ENCODE results near the gene VWCE.

The VWCE gene

DNA sequence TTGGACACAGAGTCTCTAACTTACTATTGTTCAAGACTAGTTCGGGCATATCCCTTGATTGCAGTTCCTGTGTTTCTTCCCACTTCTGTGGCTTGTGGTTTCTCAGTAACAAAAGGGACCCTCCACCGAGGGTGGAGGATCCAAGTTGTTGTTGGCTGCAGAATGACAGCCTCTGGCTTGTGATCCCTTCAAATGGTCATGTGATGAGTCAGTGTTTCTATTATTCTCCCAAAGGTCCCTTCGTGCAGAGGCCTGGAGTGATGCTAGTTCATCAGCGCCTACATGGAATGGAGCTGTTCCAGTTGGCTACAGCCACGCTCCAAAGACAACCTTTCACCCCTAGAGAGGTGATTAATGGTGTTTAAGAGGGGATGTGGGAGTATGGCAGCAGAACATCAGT is 2.6 kb upstream of the VWCE start:
- TF ChIP-seq TCF4 (CRISPR knock-in tag; IDR thresholded peaks at IDR 0.05; ENCODE audit: borderline replicate concordance) (no peak), ZFP3 (CRISPR knock-in tag; IDR thresholded peaks at IDR 0.05) (no peak), CSDC2 (CRISPR knock-in tag; IDR thresholded peaks at IDR 0.05) (no peak), RARB (CRISPR knock-in tag; IDR thresholded peaks at IDR 0.05) (no peak), ZFP30 (CRISPR knock-in tag; IDR thresholded peaks at IDR 0.05) (no peak), ARNTL (CRISPR knock-in tag; IDR thresholded peaks at IDR 0.05; ENCODE audit: borderline replicate concordance, low read depth) (no peak), BACH2 (CRISPR knock-in tag; IDR thresholded peaks at IDR 0.05; ENCODE audit: borderline replicate concordance) (no peak), PPARA (CRISPR knock-in tag; IDR thresholded peaks at IDR 0.05; ENCODE audit: borderline replicate concordance) (no peak), ZNF8 (CRISPR knock-in tag; IDR thresholded peaks at IDR 0.05) (no peak), ZNF565 (CRISPR knock-in tag; conservative IDR thresholded peaks at IDR 0.05; ENCODE audit: low read depth) (no peak), OSR1 (CRISPR knock-in tag; IDR thresholded peaks at IDR 0.05) (no peak), TOX (CRISPR knock-in tag; IDR thresholded peaks at IDR 0.05; ENCODE audit: borderline replicate concordance) (no peak), GLIS3 (CRISPR knock-in tag; IDR thresholded peaks at IDR 0.05) (no peak)
- TF ChIP-seq, protein P1, sequence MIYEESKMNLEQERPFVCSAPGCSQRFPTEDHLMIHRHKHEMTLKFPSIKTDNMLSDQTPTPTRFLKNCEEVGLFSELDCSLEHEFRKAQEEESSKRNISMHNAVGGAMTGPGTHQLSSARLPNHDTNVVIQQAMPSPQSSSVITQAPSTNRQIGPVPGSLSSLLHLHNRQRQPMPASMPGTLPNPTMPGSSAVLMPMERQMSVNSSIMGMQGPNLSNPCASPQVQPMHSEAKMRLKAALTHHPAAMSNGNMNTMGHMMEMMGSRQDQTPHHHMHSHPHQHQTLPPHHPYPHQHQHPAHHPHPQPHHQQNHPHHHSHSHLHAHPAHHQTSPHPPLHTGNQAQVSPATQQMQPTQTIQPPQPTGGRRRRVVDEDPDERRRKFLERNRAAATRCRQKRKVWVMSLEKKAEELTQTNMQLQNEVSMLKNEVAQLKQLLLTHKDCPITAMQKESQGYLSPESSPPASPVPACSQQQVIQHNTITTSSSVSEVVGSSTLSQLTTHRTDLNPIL (CRISPR knock-in tag; IDR thresholded peaks at IDR 0.05; ENCODE audit: low read depth): no peak
- TF ChIP-seq, protein P2, sequence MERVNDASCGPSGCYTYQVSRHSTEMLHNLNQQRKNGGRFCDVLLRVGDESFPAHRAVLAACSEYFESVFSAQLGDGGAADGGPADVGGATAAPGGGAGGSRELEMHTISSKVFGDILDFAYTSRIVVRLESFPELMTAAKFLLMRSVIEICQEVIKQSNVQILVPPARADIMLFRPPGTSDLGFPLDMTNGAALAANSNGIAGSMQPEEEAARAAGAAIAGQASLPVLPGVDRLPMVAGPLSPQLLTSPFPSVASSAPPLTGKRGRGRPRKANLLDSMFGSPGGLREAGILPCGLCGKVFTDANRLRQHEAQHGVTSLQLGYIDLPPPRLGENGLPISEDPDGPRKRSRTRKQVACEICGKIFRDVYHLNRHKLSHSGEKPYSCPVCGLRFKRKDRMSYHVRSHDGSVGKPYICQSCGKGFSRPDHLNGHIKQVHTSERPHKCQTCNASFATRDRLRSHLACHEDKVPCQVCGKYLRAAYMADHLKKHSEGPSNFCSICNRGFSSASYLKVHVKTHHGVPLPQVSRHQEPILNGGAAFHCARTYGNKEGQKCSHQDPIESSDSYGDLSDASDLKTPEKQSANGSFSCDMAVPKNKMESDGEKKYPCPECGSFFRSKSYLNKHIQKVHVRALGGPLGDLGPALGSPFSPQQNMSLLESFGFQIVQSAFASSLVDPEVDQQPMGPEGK (CRISPR knock-in tag; IDR thresholded peaks at IDR 0.05; ENCODE audit: borderline replicate concordance): no peak
- TF ChIP-seq, protein P3, sequence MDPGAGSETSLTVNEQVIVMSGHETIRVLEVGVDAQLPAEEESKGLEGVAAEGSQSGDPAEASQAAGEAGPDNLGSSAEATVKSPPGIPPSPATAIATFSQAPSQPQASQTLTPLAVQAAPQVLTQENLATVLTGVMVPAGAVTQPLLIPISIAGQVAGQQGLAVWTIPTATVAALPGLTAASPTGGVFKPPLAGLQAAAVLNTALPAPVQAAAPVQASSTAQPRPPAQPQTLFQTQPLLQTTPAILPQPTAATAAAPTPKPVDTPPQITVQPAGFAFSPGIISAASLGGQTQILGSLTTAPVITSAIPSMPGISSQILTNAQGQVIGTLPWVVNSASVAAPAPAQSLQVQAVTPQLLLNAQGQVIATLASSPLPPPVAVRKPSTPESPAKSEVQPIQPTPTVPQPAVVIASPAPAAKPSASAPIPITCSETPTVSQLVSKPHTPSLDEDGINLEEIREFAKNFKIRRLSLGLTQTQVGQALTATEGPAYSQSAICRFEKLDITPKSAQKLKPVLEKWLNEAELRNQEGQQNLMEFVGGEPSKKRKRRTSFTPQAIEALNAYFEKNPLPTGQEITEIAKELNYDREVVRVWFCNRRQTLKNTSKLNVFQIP (CRISPR knock-in tag; IDR thresholded peaks at IDR 0.05; ENCODE audit: borderline replicate concordance, low read depth): no peak
- TF ChIP-seq, protein P4, sequence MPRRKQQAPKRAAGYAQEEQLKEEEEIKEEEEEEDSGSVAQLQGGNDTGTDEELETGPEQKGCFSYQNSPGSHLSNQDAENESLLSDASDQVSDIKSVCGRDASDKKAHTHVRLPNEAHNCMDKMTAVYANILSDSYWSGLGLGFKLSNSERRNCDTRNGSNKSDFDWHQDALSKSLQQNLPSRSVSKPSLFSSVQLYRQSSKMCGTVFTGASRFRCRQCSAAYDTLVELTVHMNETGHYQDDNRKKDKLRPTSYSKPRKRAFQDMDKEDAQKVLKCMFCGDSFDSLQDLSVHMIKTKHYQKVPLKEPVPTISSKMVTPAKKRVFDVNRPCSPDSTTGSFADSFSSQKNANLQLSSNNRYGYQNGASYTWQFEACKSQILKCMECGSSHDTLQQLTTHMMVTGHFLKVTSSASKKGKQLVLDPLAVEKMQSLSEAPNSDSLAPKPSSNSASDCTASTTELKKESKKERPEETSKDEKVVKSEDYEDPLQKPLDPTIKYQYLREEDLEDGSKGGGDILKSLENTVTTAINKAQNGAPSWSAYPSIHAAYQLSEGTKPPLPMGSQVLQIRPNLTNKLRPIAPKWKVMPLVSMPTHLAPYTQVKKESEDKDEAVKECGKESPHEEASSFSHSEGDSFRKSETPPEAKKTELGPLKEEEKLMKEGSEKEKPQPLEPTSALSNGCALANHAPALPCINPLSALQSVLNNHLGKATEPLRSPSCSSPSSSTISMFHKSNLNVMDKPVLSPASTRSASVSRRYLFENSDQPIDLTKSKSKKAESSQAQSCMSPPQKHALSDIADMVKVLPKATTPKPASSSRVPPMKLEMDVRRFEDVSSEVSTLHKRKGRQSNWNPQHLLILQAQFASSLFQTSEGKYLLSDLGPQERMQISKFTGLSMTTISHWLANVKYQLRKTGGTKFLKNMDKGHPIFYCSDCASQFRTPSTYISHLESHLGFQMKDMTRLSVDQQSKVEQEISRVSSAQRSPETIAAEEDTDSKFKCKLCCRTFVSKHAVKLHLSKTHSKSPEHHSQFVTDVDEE (CRISPR knock-in tag; IDR thresholded peaks at IDR 0.05): no peak
- no peak for ATAC-seq

DNA sequence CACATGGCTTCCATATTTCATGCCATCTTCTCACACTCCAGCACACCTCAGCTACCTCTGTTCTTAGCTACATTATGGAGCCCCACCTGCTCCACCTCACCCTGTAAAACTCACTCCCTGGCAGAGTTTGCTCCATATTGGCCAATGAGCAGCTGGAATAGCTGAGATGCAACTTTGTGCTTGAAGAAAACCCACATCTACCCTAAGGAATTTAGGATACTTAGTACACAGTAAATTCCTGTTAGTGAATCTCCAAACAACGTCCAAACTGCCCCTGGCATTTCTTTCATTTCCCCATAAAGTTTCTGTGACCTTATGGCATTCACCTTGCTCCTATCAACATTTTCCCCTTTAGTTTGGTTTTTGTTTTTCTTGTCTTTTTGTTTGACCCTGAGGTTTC is 2.2 kb upstream of the VWCE start:
- TF ChIP-seq GLIS3 (CRISPR knock-in tag; IDR thresholded peaks at IDR 0.05) (no peak), ZFP3 (CRISPR knock-in tag; IDR thresholded peaks at IDR 0.05) (no peak), TCF4 (CRISPR knock-in tag; IDR thresholded peaks at IDR 0.05; ENCODE audit: borderline replicate concordance) (no peak), RARB (CRISPR knock-in tag; IDR thresholded peaks at IDR 0.05) (no peak), OSR1 (CRISPR knock-in tag; IDR thresholded peaks at IDR 0.05) (no peak), TOX (CRISPR knock-in tag; IDR thresholded peaks at IDR 0.05; ENCODE audit: borderline replicate concordance) (no peak), ZC3H10 (CRISPR knock-in tag; IDR thresholded peaks at IDR 0.05) (no peak)
- TF ChIP-seq, protein P4 (CRISPR knock-in tag; IDR thresholded peaks at IDR 0.05): no peak
- ATAC-seq: no peak

DNA sequence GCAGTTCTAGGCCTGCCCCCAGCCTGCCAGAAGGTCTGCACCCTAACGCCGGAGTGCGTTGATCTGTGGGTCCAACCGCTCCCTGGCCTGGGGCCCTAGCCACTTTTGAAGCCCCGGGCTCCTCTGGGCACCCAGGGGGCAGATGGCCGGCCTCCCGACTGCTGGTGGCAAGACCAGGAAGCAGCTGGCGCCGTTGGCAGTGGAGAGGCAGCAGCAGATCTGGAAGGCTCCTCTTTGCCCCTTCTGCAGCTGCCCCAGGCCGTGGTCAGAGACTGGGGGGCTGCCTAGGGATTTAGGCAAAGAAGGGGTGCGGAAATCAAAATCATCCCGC is 445 bp upstream of the VWCE start:
- ATAC-seq: no peak
- no peak for TF ChIP-seq PPARA (CRISPR knock-in tag; IDR thresholded peaks at IDR 0.05; ENCODE audit: borderline replicate concordance)
- TF ChIP-seq ZFP3 (CRISPR knock-in tag; IDR thresholded peaks at IDR 0.05): no peak
- TF ChIP-seq SNAI2 (CRISPR knock-in tag; IDR thresholded peaks at IDR 0.05): no peak
- TF ChIP-seq, protein P4 (CRISPR knock-in tag; IDR thresholded peaks at IDR 0.05): no peak
- no peak for TF ChIP-seq ZNF8 (CRISPR knock-in tag; IDR thresholded peaks at IDR 0.05)
- TF ChIP-seq ZNF70 (CRISPR knock-in tag; IDR thresholded peaks at IDR 0.05): no peak
- TF ChIP-seq, protein P5, sequence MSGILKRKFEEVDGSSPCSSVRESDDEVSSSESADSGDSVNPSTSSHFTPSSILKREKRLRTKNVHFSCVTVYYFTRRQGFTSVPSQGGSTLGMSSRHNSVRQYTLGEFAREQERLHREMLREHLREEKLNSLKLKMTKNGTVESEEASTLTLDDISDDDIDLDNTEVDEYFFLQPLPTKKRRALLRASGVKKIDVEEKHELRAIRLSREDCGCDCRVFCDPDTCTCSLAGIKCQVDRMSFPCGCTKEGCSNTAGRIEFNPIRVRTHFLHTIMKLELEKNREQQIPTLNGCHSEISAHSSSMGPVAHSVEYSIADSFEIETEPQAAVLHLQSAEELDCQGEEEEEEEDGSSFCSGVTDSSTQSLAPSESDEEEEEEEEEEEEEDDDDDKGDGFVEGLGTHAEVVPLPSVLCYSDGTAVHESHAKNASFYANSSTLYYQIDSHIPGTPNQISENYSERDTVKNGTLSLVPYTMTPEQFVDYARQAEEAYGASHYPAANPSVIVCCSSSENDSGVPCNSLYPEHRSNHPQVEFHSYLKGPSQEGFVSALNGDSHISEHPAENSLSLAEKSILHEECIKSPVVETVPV (CRISPR knock-in tag; IDR thresholded peaks at IDR 0.05): no peak
- no peak for TF ChIP-seq ZFP30 (CRISPR knock-in tag; IDR thresholded peaks at IDR 0.05)
- TF ChIP-seq OSR1 (CRISPR knock-in tag; IDR thresholded peaks at IDR 0.05): no peak
